GM12878 (cell line): ENCODE data around the gene OXT. TPM values are rescaled to one million over a fixed set of nuclear protein-coding genes. Genes with fewer than 3 reads are reported as not detected.

Experiments used
- ATAC-seq: fragments of 200-7000 bp; cut with Tn5 transposase; 3 replicates; pipeline ENCODE4 v1.9.1; 2020; ENCODE audit warnings: mild to moderate bottlenecking, moderate library complexity
- BruUV-seq: library from RNA; stranded (reverse); fragments of 400-500 nt; replicated peaks from 2 replicates; lab custom pipeline; 2021; lab: Mats Ljungman, UMichigan
- CTCF ChIA-PET: fragments of 300-600 bp; sonication (Branson Sonifier 250); formaldehyde crosslinking; extraction: SDS; loops from one replicate; lab custom pipeline; 2021; ENCODE audit warnings: inconsistent platforms; lab: Yijun Ruan, JAX
- POLR2A ChIA-PET: fragments of 350-600 bp; formaldehyde crosslinking; extraction: SDS; loops from one replicate; lab custom pipeline; 2021; ENCODE audit warnings: inconsistent platforms; lab: Charles Lee
- RAD21 ChIA-PET: fragments of 300-600 bp; sonication (Branson Sonifier 250); formaldehyde crosslinking; loops from one replicate; lab custom pipeline; 2023; ENCODE audit warnings: antibody characterized with exemption; ENCODE audit not compliant: unreplicated experiment; lab: Charles Lee
- SMC1A ChIA-PET: fragments of 300-600 bp; sonication (Branson Sonifier 250); formaldehyde crosslinking; loops from one replicate; lab custom pipeline; 2023; ENCODE audit not compliant: unreplicated experiment, uncharacterized antibody; lab: Charles Lee
- DNase-seq: peaks from one replicate; pipeline ENCODE4 v3.0.0-alpha.2; 2011; ENCODE audit warnings: low read depth, low spot score
- FAIRE-seq: peaks from 3 replicates; lab custom pipeline; 2011; peaks lifted over from hg19 to GRCh38; lab: Jason Lieb, UNC
- H2AFZ ChIP-seq: 2 replicates; pipeline ENCODE4 v1.6.0; 2011; ENCODE audit warnings: low read depth, low read length, control low read depth; ENCODE audit not compliant: control insufficient read depth
- H3K27ac ChIP-seq: 2 replicates; pipeline ENCODE4 v1.5.1; 2011; ENCODE audit warnings: control low read depth; ENCODE audit not compliant: control insufficient read depth, insufficient read depth
- H3K27me3 ChIP-seq, 2 experiments: replicated peaks in 1 of 2; 2 replicates each; pipeline versions ENCODE4 v1.6.0 to v1.6.1; 2011; ENCODE audit warnings: low read length in 1 of 2; ENCODE audit not compliant: control insufficient read depth in 2 of 2, insufficient read depth in 2 of 2
- H3K36me3 ChIP-seq, 2 experiments: 2 replicates each; pipeline ENCODE4 v1.5.1; 2011; ENCODE audit warnings: low read length in 1 of 2; ENCODE audit not compliant: control insufficient read depth in 2 of 2, insufficient read depth in 2 of 2
- H3K4me1 ChIP-seq: 2 replicates; pipeline ENCODE4 v1.6.1; 2011; ENCODE audit warnings: mild to moderate bottlenecking, low read length, moderate library complexity, mixed read lengths; ENCODE audit not compliant: control insufficient read depth, insufficient read depth
- H3K4me2 ChIP-seq: 2 replicates; pipeline ENCODE4 v1.6.0; 2011; ENCODE audit warnings: control low read depth; ENCODE audit not compliant: control insufficient read depth, insufficient read depth
- H3K4me3 ChIP-seq: fragments of 200-600 bp; sonication (generic); 2 replicates; pipeline ENCODE4 v1.5.1; 2016
- H3K79me2 ChIP-seq: 2 replicates; pipeline ENCODE4 v1.6.0; 2011; ENCODE audit warnings: low read length; ENCODE audit not compliant: control insufficient read depth, insufficient read depth
- H3K9ac ChIP-seq: 2 replicates; pipeline ENCODE4 v1.8.0; 2011; ENCODE audit warnings: low read length, control low read depth, mixed read lengths; ENCODE audit not compliant: control insufficient read depth, insufficient read depth
- H3K9me3 ChIP-seq: replicated peaks from 3 replicates; pipeline ENCODE4 v1.5.1; 2011; ENCODE audit warnings: mild to moderate bottlenecking, low read length; ENCODE audit not compliant: control insufficient read depth, insufficient read depth
- H4K20me1 ChIP-seq: 2 replicates; pipeline ENCODE4 v1.6.0; 2011; ENCODE audit not compliant: control insufficient read depth, insufficient read depth
- CHD2 ChIP-seq: IDR thresholded peaks from 2 replicates; pipeline ENCODE4 v1.6.1; 2011; ENCODE audit warnings: low read depth, low read length, improper control_type of control experiment, borderline replicate concordance
- CREM ChIP-seq: IDR thresholded peaks from 2 replicates; pipeline ENCODE4 v1.6.1; 2014; ENCODE audit warnings: antibody characterized with exemption, low read depth
- MYB ChIP-seq: fragments of 150-350 bp; IDR thresholded peaks from 2 replicates; pipeline ENCODE4 v1.6.1; 2014; ENCODE audit warnings: mild to moderate bottlenecking, low read depth, low read length, borderline replicate concordance
- PML ChIP-seq: IDR thresholded peaks from 2 replicates; pipeline ENCODE4 v1.6.1; 2012; ENCODE audit warnings: low read length, inconsistent platforms
- POLR2AphosphoS5 ChIP-seq: IDR thresholded peaks from 2 replicates; pipeline ENCODE4 v1.6.1; 2011; ENCODE audit warnings: mild to moderate bottlenecking, low read length, inconsistent platforms
- RUNX3 ChIP-seq: IDR thresholded peaks from 2 replicates; pipeline ENCODE4 v1.6.1; 2012; ENCODE audit warnings: low read length, inconsistent platforms
- SMARCA5 ChIP-seq: fragments of 450-650 bp; IDR thresholded peaks from 2 replicates; pipeline ENCODE4 v1.6.1; 2017; ENCODE audit warnings: mild to moderate bottlenecking
- SMC3 ChIP-seq: IDR thresholded peaks from 2 replicates; pipeline ENCODE4 v1.6.1; 2011; ENCODE audit warnings: low read length, improper control_type of control experiment, borderline replicate concordance
- TARDBP ChIP-seq: IDR thresholded peaks from 2 replicates; pipeline ENCODE4 v1.6.1; 2016; ENCODE audit warnings: borderline replicate concordance
- TBL1XR1 ChIP-seq: IDR thresholded peaks from 2 replicates; pipeline ENCODE4 v1.6.1; 2012; ENCODE audit warnings: low read depth, low read length, improper control_type of control experiment
- TCF7 ChIP-seq: IDR thresholded peaks from 2 replicates; pipeline ENCODE4 v1.6.1; 2014; ENCODE audit warnings: antibody characterized with exemption, borderline replicate concordance
- ZNF384 ChIP-seq: IDR thresholded peaks from 2 replicates; pipeline ENCODE4 v1.6.1; 2012; ENCODE audit warnings: low read depth, mild to moderate bottlenecking, low read length, improper control_type of control experiment, borderline replicate concordance
- WGBS: methylation state at CpG from one replicate; pipeline ENCODE4 v1.1.6; 2016; ENCODE audit warnings: low lambda C conversion rate; ENCODE audit not compliant: insufficient replicate concordance, insufficient coverage; ENCODE audit errors: missing lambda C conversion rate; 5-methylcytosine and 5-hydroxymethylcytosine counted together
- in situ Hi-C: fragments of 300-500 bp; cut with MboI; formaldehyde crosslinking; loops from 9 replicates; pipeline ENCODE4 v1.14.3; 2018; ENCODE audit warnings: mixed read lengths
- intact Hi-C: fragments of 100-400 bp; cut with micrococcal nuclease; formaldehyde crosslinking; loops from one replicate; pipeline ENCODE4 v1.14.2; 2022; ENCODE audit not compliant: unreplicated experiment
- polyA plus RNA-seq, 11 experiments: library from polyadenylated mRNA; depleted of rRNA in 4 of 11; unstranded in 6 of 11; stranded (reverse) in 5 of 11; fragments of >200 nt; fragmentation: Nextera tagmentation in 4 of 11; fragmentation: Illumina TruSeq in 1 of 11; extraction: Ambion mirVana in 4 of 11; extraction: Trizol in 1 of 11; gene quantifications; 1 replicate in 1 of 11; 2 replicates in 10 of 11; pipeline versions ENCODE4 v1.2.1 to v1.2.3, GENCODE V29; 2011 to 2016; ENCODE audit warnings: inconsistent platforms in 2 of 11, missing spikeins in 2 of 11, low read depth in 1 of 11
- total RNA-seq, 4 experiments: library from RNA; depleted of rRNA in 3 of 4; stranded (reverse); fragments of >200 nt in 3 of 4; fragmentation: Illumina TruSeq in 1 of 4; extraction: Trizol in 1 of 4; gene quantifications; 2 replicates each; pipeline versions ENCODE4 v1.2.1 to v1.2.3, GENCODE V29; 2013 to 2021
- TF ChIP-seq, protein P1 (sequence below): fragments of 450-650 bp; IDR thresholded peaks from 2 replicates; pipeline ENCODE4 v1.6.1; 2017; ENCODE audit warnings: mild to moderate bottlenecking, low read depth, inconsistent platforms; ENCODE audit not compliant: poor library complexity, severe bottlenecking
- TF ChIP-seq, protein P2 (sequence below): fragments of 450-650 bp; IDR thresholded peaks from 2 replicates; pipeline ENCODE4 v1.6.1; 2017; ENCODE audit warnings: mild to moderate bottlenecking

The OXT gene
- total and polyA plus RNA-seq, 10 of the 15 experiments (the other 5 are each of a cell fraction or from before 2014, with no cell fraction given) = not detected

DNA sequence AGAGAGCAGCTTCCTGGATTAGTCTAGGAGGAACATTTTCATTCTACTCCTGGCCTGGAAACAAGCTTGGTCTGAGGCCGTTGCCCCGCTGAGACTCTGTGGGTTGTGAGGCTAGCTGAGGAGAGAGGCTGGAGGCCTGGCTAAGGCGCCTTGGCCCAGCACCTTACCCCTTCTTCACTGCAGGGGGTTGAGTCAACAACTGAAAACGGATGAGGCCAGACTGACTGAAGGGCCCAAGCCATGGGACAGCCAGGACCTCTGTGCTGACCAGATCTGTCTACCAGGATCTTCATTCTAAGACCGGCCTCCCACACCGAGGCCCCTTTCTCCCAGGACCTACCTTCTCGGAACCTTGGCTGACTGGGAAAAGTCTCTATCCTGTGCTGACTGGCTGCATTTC is 16.6 kb downstream of the OXT start (continued):
- TF ChIP-seq ZNF384 (no peak), RUNX3 (no peak), TCF7 (no peak), TARDBP (no peak)
- TF ChIP-seq, all 136 proteins: peak for 0

DNA sequence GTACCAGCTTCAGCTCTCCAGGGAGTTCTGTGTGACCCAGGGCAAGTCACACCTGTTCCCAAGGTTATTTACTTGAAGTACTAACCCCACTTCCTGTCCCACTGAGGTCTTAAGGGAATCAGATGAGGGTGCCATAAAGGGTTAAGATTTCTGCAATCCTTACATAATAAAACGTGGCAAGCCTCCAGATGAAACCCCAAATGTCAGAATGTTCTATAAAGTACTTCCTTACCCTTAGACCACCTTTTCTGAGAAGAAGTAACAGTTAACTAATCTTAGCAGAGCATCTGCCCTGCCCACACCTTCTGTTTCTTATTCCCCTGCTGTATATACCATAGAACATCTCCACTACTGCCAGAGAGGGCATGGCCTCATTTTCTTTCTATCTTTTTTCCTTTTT is 19.1 kb downstream of the OXT start:
- in situ Hi-C loops = no loop called here
- intact Hi-C loops = no loop called here

More for the DNA sequence above, 19.1 kb downstream of the OXT start:
- H3K9ac ChIP-seq = no peak overlapping the region
- ChIA-PET SMC1A (no interaction called here), POLR2A (no interaction called here), CTCF (no interaction called here), RAD21 (no interaction called here)
- ATAC-seq = no peak
- TF ChIP-seq CHD2 (no peak), PML (no peak), SMC3 (no peak), MYB (no peak), SMARCA5 (no peak), POLR2AphosphoS5 (no peak), CREM (no peak), TBL1XR1 (no peak)
- TF ChIP-seq, protein P1, sequence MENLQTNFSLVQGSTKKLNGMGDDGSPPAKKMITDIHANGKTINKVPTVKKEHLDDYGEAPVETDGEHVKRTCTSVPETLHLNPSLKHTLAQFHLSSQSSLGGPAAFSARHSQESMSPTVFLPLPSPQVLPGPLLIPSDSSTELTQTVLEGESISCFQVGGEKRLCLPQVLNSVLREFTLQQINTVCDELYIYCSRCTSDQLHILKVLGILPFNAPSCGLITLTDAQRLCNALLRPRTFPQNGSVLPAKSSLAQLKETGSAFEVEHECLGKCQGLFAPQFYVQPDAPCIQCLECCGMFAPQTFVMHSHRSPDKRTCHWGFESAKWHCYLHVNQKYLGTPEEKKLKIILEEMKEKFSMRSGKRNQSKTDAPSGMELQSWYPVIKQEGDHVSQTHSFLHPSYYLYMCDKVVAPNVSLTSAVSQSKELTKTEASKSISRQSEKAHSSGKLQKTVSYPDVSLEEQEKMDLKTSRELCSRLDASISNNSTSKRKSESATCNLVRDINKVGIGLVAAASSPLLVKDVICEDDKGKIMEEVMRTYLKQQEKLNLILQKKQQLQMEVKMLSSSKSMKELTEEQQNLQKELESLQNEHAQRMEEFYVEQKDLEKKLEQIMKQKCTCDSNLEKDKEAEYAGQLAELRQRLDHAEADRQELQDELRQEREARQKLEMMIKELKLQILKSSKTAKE = no peak
- TF ChIP-seq, protein P2, sequence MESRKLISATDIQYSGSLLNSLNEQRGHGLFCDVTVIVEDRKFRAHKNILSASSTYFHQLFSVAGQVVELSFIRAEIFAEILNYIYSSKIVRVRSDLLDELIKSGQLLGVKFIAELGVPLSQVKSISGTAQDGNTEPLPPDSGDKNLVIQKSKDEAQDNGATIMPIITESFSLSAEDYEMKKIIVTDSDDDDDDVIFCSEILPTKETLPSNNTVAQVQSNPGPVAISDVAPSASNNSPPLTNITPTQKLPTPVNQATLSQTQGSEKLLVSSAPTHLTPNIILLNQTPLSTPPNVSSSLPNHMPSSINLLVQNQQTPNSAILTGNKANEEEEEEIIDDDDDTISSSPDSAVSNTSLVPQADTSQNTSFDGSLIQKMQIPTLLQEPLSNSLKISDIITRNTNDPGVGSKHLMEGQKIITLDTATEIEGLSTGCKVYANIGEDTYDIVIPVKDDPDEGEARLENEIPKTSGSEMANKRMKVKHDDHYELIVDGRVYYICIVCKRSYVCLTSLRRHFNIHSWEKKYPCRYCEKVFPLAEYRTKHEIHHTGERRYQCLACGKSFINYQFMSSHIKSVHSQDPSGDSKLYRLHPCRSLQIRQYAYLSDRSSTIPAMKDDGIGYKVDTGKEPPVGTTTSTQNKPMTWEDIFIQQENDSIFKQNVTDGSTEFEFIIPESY = no peak
- H3K4me1 ChIP-seq = no peaks in the 10 kb centered on the region
- no peak for FAIRE-seq
- no peaks in the 10 kb centered on the region for H3K36me3 ChIP-seq
- DNase-seq = no peak
- no peak overlapping the region for H2AFZ ChIP-seq
- H3K9me3 ChIP-seq = no peaks in the 10 kb centered on the region
- no peak overlapping the region for H3K4me2 ChIP-seq
- no TSS peak for BruUV-seq
- no peaks in the 10 kb centered on the region for H4K20me1 ChIP-seq
- WGBS = 0% methylated on average over 1 of the region's 1 CpG
- H3K4me3 ChIP-seq = no peak overlapping the region
- peaks cover 4 to 7% of the 10 kb centered on the region in 2 experiments for H3K27me3 ChIP-seq
- H3K79me2 ChIP-seq = no peaks in the 10 kb centered on the region
- no peak overlapping the region for H3K27ac ChIP-seq
